SK-N-SH (cell line): ENCODE data around the gene DHRS4. TPM values are rescaled to one million over a fixed set of nuclear protein-coding genes. Genes with fewer than 3 reads are reported as not detected.

Experiments
- CTCF ChIA-PET: fragments of 300-600, 350-600 bp; formaldehyde crosslinking; extraction: SDS; loops from one replicate; lab custom pipeline; 2021; lab: Yijun Ruan, JAX
- POLR2A ChIA-PET: fragments of 350-600 bp; sonication (Branson Sonifier 250); formaldehyde crosslinking; extraction: SDS; loops from one replicate; lab custom pipeline; 2020; ENCODE audit warnings: antibody characterized with exemption, inconsistent platforms; lab: Yijun Ruan, JAX
- DNase-seq: peaks from one replicate; pipeline ENCODE4 v3.0.0; 2012
- H2AFZ ChIP-seq: fragments of 200-600 bp; sonication (generic); 2 replicates; pipeline ENCODE4 v1.8.1; 2016; ENCODE audit warnings: antibody characterized with exemption, mild to moderate bottlenecking, low read depth
- H3F3A ChIP-seq: fragments of 200-600 bp; sonication (generic); replicated peaks from 2 replicates; pipeline ENCODE3; 2016; ENCODE audit warnings: antibody characterized with exemption, mild to moderate bottlenecking; ENCODE audit not compliant: insufficient read depth
- H3K27ac ChIP-seq, 2 experiments: fragments of 200-500 bp in 1 of 2; fragments of 200-600 bp in 1 of 2; sonication (Bioruptor generic) in 1 of 2; sonication (generic), shearing (Covaris generic) in 1 of 2; 2 replicates each; pipeline versions ENCODE4 v1.5.1 to v1.6.1; 2014 to 2016; ENCODE audit warnings: low read depth in 2 of 2, inconsistent platforms in 1 of 2, low read length in 1 of 2, mild to moderate bottlenecking in 1 of 2, mixed read lengths in 1 of 2
- H3K27me3 ChIP-seq: fragments of 200-600 bp; sonication (generic), shearing (Covaris generic); 2 replicates; pipeline ENCODE4 v1.6.1; 2016; ENCODE audit warnings: mixed run types; ENCODE audit not compliant: insufficient read depth
- H3K36me3 ChIP-seq, 2 experiments: fragments of 200-500 bp in 1 of 2; fragments of 200-600 bp in 1 of 2; sonication (Bioruptor generic) in 1 of 2; sonication (generic) in 1 of 2; replicated peaks in 1 of 2; 2 replicates each; pipeline versions ENCODE3 to v1.5.1; 2014 to 2016; ENCODE audit warnings: low read length in 1 of 2, mild to moderate bottlenecking in 1 of 2; ENCODE audit not compliant: insufficient read depth in 2 of 2, control insufficient read depth in 1 of 2
- H3K4me1 ChIP-seq, 2 experiments: fragments of 200-500 bp in 1 of 2; fragments of 200-600 bp in 1 of 2; sonication (Bioruptor generic) in 1 of 2; sonication (generic), shearing (Covaris generic) in 1 of 2; 2 replicates each; pipeline versions ENCODE4 v1.5.1 to v1.6.1; 2014 to 2016; ENCODE audit warnings: low read depth in 1 of 2, low read length in 1 of 2, mixed run types in 1 of 2; ENCODE audit not compliant: insufficient read depth in 2 of 2, control insufficient read depth in 1 of 2
- H3K4me2 ChIP-seq: fragments of 200-600 bp; sonication (generic), shearing (Covaris generic); 2 replicates; pipeline ENCODE4 v1.6.1; 2017; ENCODE audit warnings: mixed run types
- H3K4me3 ChIP-seq, 2 experiments: fragments of 200-500 bp in 1 of 2; fragments of 200-600 bp in 1 of 2; sonication (Bioruptor generic) in 1 of 2; sonication (generic), shearing (Covaris generic) in 1 of 2; 2 replicates each; pipeline versions ENCODE4 v1.5.1 to v1.8.1; 2014 to 2016; ENCODE audit warnings: low read depth in 2 of 2, inconsistent platforms in 1 of 2, low read length in 1 of 2, mild to moderate bottlenecking in 1 of 2, mixed read lengths in 1 of 2, moderate library complexity in 1 of 2
- H3K79me2 ChIP-seq: fragments of 200-600 bp; sonication (generic); 2 replicates; pipeline ENCODE4 v1.8.1; 2017; ENCODE audit warnings: mild to moderate bottlenecking; ENCODE audit not compliant: insufficient read depth
- H3K9ac ChIP-seq: fragments of 200-600 bp; sonication (generic); 2 replicates; pipeline ENCODE4 v1.6.1; 2017; ENCODE audit warnings: mixed run types
- H3K9me2 ChIP-seq: fragments of 200-600 bp; sonication (generic); 2 replicates; pipeline ENCODE4 v1.6.1; 2017; ENCODE audit warnings: mixed run types
- H3K9me3 ChIP-seq: fragments of 200-600 bp; sonication (generic); 2 replicates; pipeline ENCODE4 v1.6.1; 2017; ENCODE audit warnings: mixed run types, mild to moderate bottlenecking, moderate library complexity
- H4K20me1 ChIP-seq: fragments of 200-600 bp; sonication (generic); 2 replicates; pipeline ENCODE4 v1.6.1; 2017; ENCODE audit warnings: mild to moderate bottlenecking, mixed run types; ENCODE audit not compliant: insufficient read depth
- ELF1 ChIP-seq: IDR thresholded peaks from 2 replicates; pipeline ENCODE4 v1.4.0; 2012
- EP300 ChIP-seq, 2 experiments: IDR thresholded peaks; 2 replicates each; pipeline versions ENCODE4 v1.4.0 to v1.6.1; 2012; ENCODE audit warnings: borderline replicate concordance in 1 of 2, low read depth in 1 of 2, low read length in 1 of 2
- EZH2phosphoT487 ChIP-seq: fragments of 200-600 bp; sonication (generic); IDR thresholded peaks from 2 replicates; pipeline ENCODE4 v1.6.1; 2017; ENCODE audit warnings: low read depth, mixed run types, mild to moderate bottlenecking, antibody characterized with exemption, moderate library complexity, borderline replicate concordance
- FOSL2 ChIP-seq: IDR thresholded peaks from 2 replicates; pipeline ENCODE4 v1.4.0; 2012; ENCODE audit warnings: low read depth, mild to moderate bottlenecking, moderate library complexity, borderline replicate concordance
- GABPA ChIP-seq: IDR thresholded peaks from 2 replicates; pipeline ENCODE4 v1.4.0; 2012; ENCODE audit warnings: low read depth, mild to moderate bottlenecking
- GATA2 ChIP-seq: sonication (generic); formaldehyde crosslinking; IDR thresholded peaks from 2 replicates; pipeline ENCODE4 v1.5.0; 2020; ENCODE audit warnings: mild to moderate bottlenecking, missing genetic modification reagents
- JUND ChIP-seq: IDR thresholded peaks from 2 replicates; pipeline ENCODE4 v1.4.0; 2012
- MEF2A ChIP-seq: IDR thresholded peaks from 2 replicates; pipeline ENCODE4 v1.4.0; 2012; ENCODE audit warnings: low read depth, borderline replicate concordance
- NRF1 ChIP-seq: IDR thresholded peaks from 2 replicates; pipeline ENCODE4 v1.6.1; 2012; ENCODE audit warnings: low read depth, mild to moderate bottlenecking, low read length
- POLR2AphosphoS5 ChIP-seq: IDR thresholded peaks from 2 replicates; pipeline ENCODE4 v1.6.1; 2012; ENCODE audit warnings: low read depth, low read length
- RAD21 ChIP-seq: IDR thresholded peaks from 2 replicates; pipeline ENCODE4 v1.6.1; 2012; ENCODE audit warnings: mild to moderate bottlenecking, low read length
- RCOR1 ChIP-seq: fragments of 150-350 bp; IDR thresholded peaks from 2 replicates; pipeline ENCODE4 v1.6.1; 2017; ENCODE audit warnings: antibody characterized with exemption, low read length
- REST ChIP-seq: IDR thresholded peaks from 2 replicates; pipeline ENCODE4 v1.6.1; 2012; ENCODE audit warnings: mild to moderate bottlenecking, low read depth, low read length, moderate library complexity
- RFX5 ChIP-seq: IDR thresholded peaks from 2 replicates; pipeline ENCODE4 v1.6.1; 2012; ENCODE audit warnings: mild to moderate bottlenecking, improper control_type of control experiment, low read length
- RXRA ChIP-seq: IDR thresholded peaks from 2 replicates; pipeline ENCODE4 v1.4.0; 2012; ENCODE audit warnings: low read depth, mild to moderate bottlenecking, borderline replicate concordance
- SIN3A ChIP-seq: IDR thresholded peaks from 2 replicates; pipeline ENCODE4 v1.6.1; 2012; ENCODE audit warnings: low read depth, mild to moderate bottlenecking, low read length, moderate library complexity, borderline replicate concordance
- TAF1 ChIP-seq: IDR thresholded peaks from 2 replicates; pipeline ENCODE4 v1.6.1; 2012; ENCODE audit warnings: low read depth, mild to moderate bottlenecking, low read length, moderate library complexity, borderline replicate concordance
- TCF12 ChIP-seq: IDR thresholded peaks from 2 replicates; pipeline ENCODE4 v1.4.0; 2012
- YY1 ChIP-seq: IDR thresholded peaks from 2 replicates; pipeline ENCODE4 v1.4.0; 2012; ENCODE audit warnings: low read depth, mild to moderate bottlenecking
- WGBS: methylation state at CpG from one replicate; pipeline ENCODE4 v1.1.6; 2017; ENCODE audit warnings: low lambda C conversion rate; 5-methylcytosine and 5-hydroxymethylcytosine counted together
- polyA plus RNA-seq, 3 experiments: library from polyadenylated mRNA; depleted of rRNA; stranded (reverse); fragments of >200 nt; gene quantifications; 2 replicates each; pipeline ENCODE4 v1.2.3, GENCODE V29; 2012
- TF ChIP-seq, protein P1 (sequence below): fragments of 150-350 bp; IDR thresholded peaks from 2 replicates; pipeline ENCODE4 v1.6.1; 2016; ENCODE audit warnings: mild to moderate bottlenecking, low read depth, low read length
- TF ChIP-seq, protein P2 (sequence below): fragments of 150-350 bp; IDR thresholded peaks from 2 replicates; pipeline ENCODE4 v1.6.1; 2017; ENCODE audit warnings: antibody characterized with exemption, low read length, low read depth, borderline replicate concordance
- TF ChIP-seq, protein P3 (sequence below): IDR thresholded peaks from 2 replicates; pipeline ENCODE4 v1.4.0; 2012; ENCODE audit warnings: low read depth

DHRS4 gene
- polyA plus RNA-seq, 1 of the 3 experiments (the other 2 are of a cell fraction), result 50.5 TPM

- ChIA-PET CTCF (interaction anchor here (0.7 to 3.9 kb wide), 8 partner anchors 10 to 340 kb away, joined by 3 to 40 read pairs (median 4); no protein-coding TSS in a partner anchor), POLR2A (no interaction called here)
- Histone ChIP-seq H3K79me2 (no peaks in the 10 kb centered on the region), H3F3A (no peaks in the 10 kb centered on the region), H3K9me2 (no peaks in the 10 kb centered on the region), H2AFZ (no peak overlapping the region), H3K27me3 (no peaks in the 10 kb centered on the region), H3K27ac (no peak overlapping the region), H3K4me2 (no peak overlapping the region), H3K4me1 (no peaks in the 10 kb centered on the region; a peak in 1 of 4 replicates), H3K9me3 (no peaks in the 10 kb centered on the region), H3K9ac (no peak overlapping the region), H3K4me3 (no peak overlapping the region), H4K20me1 (no peaks in the 10 kb centered on the region), H3K36me3 (no peaks in the 10 kb centered on the region)
- WGBS, result 66% methylated on average over 5 of the region's 5 CpGs
- TF ChIP-seq EP300 (IDR thresholded peaks at IDR 0.05; ENCODE audit: borderline replicate concordance in 1 of 2, low read depth in 1 of 2, low read length in 1 of 2) (no peak), RFX5 (no peak), TCF12 (no peak), RXRA (no peak), EZH2phosphoT487 (no peak), TAF1 (no peak), RCOR1 (no peak), REST (no peak), MEF2A (no peak), YY1 (no peak), RAD21 (no peak), FOSL2 (no peak)
- TF ChIP-seq, protein P1, sequence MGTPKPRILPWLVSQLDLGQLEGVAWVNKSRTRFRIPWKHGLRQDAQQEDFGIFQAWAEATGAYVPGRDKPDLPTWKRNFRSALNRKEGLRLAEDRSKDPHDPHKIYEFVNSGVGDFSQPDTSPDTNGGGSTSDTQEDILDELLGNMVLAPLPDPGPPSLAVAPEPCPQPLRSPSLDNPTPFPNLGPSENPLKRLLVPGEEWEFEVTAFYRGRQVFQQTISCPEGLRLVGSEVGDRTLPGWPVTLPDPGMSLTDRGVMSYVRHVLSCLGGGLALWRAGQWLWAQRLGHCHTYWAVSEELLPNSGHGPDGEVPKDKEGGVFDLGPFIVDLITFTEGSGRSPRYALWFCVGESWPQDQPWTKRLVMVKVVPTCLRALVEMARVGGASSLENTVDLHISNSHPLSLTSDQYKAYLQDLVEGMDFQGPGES, result no peak
- no peak for DNase-seq
Observed at GRCh38 chr14:23929136-23929535, 24.4 kb upstream of the DHRS4 start.

GRCh38 chr14:23929822-23930294 is 23.7 kb upstream of the DHRS4 start:
- WGBS, result 0% methylated on average over 3 of the region's 3 CpGs
- no peak overlapping the region for H2AFZ ChIP-seq
- no peaks in the 10 kb centered on the region for H3K27me3 ChIP-seq
- no peaks in the 10 kb centered on the region for H3K9me3 ChIP-seq
- ChIA-PET POLR2A (no interaction called here), CTCF (interaction anchor here (0.7 to 4.5 kb wide), 15 partner anchors 9 to 341 kb away, joined by 3 to 45 read pairs (median 3); partner anchors contain the start of gene DHRS4)
- H3K36me3 ChIP-seq, result no peaks in the 10 kb centered on the region
- H3K4me2 ChIP-seq, result no peak overlapping the region
- H3K9me2 ChIP-seq, result no peaks in the 10 kb centered on the region
- H3K4me1 ChIP-seq, result no peaks in the 10 kb centered on the region; a peak in 1 of 4 replicates
- H3F3A ChIP-seq, result no peaks in the 10 kb centered on the region
- H3K9ac ChIP-seq, result no peak overlapping the region
- H3K4me3 ChIP-seq, result no peak overlapping the region; a peak in 1 of 4 replicates
- DNase-seq, result peak; percentile 81
- no peaks in the 10 kb centered on the region for H4K20me1 ChIP-seq
- no peak overlapping the region; a peak in 1 of 4 replicates for H3K27ac ChIP-seq
- no peaks in the 10 kb centered on the region for H3K79me2 ChIP-seq
- TF ChIP-seq GATA2 (CRISPR knock-in tag) (no peak), TCF12 (no peak), NRF1 (no peak), SIN3A (no peak), RCOR1 (0 out of 2 replicates have a peak, but pooled peaks have one; percentile 14), GABPA (no peak), FOSL2 (peak; percentile 16; the same call in 1 of the 2 replicates), ELF1 (no peak), JUND (no peak), POLR2AphosphoS5 (no peak), MEF2A (no peak)
- TF ChIP-seq, protein P2, sequence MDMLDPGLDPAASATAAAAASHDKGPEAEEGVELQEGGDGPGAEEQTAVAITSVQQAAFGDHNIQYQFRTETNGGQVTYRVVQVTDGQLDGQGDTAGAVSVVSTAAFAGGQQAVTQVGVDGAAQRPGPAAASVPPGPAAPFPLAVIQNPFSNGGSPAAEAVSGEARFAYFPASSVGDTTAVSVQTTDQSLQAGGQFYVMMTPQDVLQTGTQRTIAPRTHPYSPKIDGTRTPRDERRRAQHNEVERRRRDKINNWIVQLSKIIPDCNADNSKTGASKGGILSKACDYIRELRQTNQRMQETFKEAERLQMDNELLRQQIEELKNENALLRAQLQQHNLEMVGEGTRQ, result no peak
- TF ChIP-seq, protein P3, sequence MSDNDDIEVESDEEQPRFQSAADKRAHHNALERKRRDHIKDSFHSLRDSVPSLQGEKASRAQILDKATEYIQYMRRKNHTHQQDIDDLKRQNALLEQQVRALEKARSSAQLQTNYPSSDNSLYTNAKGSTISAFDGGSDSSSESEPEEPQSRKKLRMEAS, result no peak
- TF ChIP-seq, protein P1, result no peak
